HG02970 (cell line): ENCODE data around the gene MGME1.
"Not testable (repeated sequence)": the region's sequence is repeated elsewhere in the genome, so short reads cannot be mapped to it uniquely, and the experiment has no call there.

Source experiments
- ATAC-seq: cut with Tn5 transposase; IDR thresholded peaks from one replicate; pipeline ENCODE4 v1.9.1; 2021; ENCODE audit warnings: mild to moderate bottlenecking, moderate library complexity, moderate number of reproducible peaks; ENCODE audit not compliant: unreplicated experiment, low FRiP score

Gene MGME1

DNA sequence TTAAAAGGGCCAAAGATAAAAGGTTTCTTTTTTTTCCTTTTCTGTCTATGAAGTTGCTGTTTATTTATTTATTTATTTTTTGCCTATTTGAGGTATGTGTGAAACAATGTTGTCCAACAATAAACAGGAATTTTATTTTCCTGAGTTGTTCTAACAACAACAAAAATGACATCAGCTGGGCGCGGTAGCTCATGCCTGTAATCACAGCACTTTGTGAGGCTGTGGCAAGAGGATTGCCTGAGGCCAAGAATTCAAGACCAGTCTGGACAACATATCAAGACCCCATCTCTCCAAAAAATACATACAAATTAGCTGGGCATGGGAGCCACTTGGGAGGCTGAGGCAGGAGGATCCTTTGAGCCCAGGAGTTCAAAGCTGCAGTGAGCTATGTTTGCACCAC lies 44.1 kb downstream of the MGME1 start:
- ATAC-seq: no peak

GRCh38 chr20:18014411-18014810 lies 45.6 kb downstream of the MGME1 start:
- no peak for ATAC-seq

- no peak for ATAC-seq
Observed at GRCh38 chr20:18016772-18017171, 48.0 kb downstream of the MGME1 start.

- no peak for ATAC-seq
Observed at GRCh38 chr20:18018100-18018499, 49.3 kb downstream of the MGME1 start.

GRCh38 chr20:18019068-18019467 lies 50.2 kb downstream of the MGME1 start:
- no peak for ATAC-seq

DNA sequence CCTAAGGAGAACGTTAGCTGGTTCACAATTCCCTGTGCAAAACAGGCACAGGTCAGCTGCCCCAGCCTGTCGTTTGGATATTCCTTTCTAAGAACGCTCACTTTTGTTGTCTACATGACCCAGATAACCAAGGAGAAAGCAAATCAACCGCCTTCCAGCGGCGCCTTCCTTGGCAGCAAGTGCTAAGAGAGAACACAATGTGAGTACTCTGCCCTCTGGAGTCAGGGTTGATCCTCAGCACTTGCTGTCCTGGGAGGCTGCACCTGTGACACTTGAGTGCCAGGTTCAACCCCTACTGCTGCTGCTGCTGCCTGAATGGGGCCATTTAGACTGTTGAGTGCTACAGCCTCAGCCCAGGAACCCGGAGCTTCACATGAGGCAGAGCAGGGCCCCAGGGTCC lies 52.1 kb downstream of the MGME1 start:
- ATAC-seq: no peak

GRCh38 chr20:18024606-18025127 lies 55.8 kb downstream of the MGME1 start:
- no peak for ATAC-seq

GRCh38 chr20:18027011-18027410 lies 58.2 kb downstream of the MGME1 start:
- ATAC-seq: not testable (repeated sequence)

DNA sequence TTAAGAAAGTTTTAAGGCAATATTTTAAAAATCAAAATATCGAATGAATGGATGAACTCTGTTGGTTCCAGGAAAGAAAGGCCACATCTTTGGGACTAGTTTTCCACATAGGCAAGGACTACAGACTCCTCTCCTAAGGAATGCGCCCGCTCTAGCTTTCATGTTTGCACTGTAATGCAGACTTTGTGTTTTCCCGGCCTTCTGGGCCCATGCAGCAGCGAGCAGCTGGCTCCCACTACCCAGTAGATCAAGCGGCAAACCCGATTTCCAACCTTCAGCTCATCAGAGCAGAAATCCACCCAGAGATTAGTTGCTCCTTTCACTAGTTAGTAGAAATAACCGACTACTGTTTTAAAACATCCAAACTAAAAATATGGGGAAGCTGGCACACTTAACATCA lies 61.2 kb downstream of the MGME1 start:
- ATAC-seq: no peak

- ATAC-seq: no peak
Observed at GRCh38 chr20:18031050-18031449, 62.2 kb downstream of the MGME1 start.

DNA sequence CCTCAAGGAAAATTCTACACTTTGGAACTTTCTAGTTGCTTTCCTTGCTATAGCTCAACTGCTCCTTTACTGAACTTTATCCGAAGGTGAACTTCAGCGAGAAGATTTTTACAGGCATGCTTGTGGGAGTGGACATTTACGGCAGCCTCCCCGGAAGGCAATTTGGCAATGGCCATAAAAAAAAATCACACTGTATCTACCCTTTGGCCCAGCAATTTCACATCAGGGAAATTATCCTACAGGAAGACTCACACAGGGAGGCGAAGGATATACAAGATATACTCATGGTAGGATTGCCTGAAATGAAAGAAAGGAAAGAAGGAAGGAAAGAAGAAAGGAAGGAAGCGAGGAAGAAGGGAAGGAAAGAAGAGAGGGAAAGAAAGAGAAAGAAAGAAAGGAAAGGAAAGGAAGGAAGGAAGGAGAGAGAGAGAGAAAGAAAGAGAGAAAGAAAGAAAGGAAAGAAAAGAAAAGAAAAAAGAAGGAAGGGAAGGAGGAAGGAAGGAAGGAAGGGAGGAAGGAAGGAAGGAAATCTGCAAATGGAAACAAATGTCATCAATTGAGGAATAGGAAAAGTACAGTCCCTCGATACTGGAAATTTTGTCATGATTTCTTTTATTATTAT lies 63.2 kb downstream of the MGME1 start:
- no peak for ATAC-seq

- no peak for ATAC-seq
Observed at GRCh38 chr20:18032977-18033892, 64.4 kb downstream of the MGME1 start.

- no peak for ATAC-seq
Observed at GRCh38 chr20:18034039-18034438, 65.2 kb downstream of the MGME1 start.

GRCh38 chr20:18039063-18039462 lies 70.2 kb downstream of the MGME1 start:
- ATAC-seq: no peak
